Skin of body (tissue), 2 donors: ENCODE data around the gene SLC26A9. TPM values are rescaled to one million over a fixed set of nuclear protein-coding genes. Genes with fewer than 3 reads are reported as not detected.

ENCODE experiments used
- DNase-seq: peaks from one replicate; lab custom pipeline; 2025; lab: John Stamatoyannopoulos, UW
- total RNA-seq: library from RNA; depleted of rRNA; stranded (reverse); fragments of >200 nt; gene quantifications from one replicate; pipeline ENCODE4 v1.2.3, GENCODE V29; 2014

Gene SLC26A9, protein sequence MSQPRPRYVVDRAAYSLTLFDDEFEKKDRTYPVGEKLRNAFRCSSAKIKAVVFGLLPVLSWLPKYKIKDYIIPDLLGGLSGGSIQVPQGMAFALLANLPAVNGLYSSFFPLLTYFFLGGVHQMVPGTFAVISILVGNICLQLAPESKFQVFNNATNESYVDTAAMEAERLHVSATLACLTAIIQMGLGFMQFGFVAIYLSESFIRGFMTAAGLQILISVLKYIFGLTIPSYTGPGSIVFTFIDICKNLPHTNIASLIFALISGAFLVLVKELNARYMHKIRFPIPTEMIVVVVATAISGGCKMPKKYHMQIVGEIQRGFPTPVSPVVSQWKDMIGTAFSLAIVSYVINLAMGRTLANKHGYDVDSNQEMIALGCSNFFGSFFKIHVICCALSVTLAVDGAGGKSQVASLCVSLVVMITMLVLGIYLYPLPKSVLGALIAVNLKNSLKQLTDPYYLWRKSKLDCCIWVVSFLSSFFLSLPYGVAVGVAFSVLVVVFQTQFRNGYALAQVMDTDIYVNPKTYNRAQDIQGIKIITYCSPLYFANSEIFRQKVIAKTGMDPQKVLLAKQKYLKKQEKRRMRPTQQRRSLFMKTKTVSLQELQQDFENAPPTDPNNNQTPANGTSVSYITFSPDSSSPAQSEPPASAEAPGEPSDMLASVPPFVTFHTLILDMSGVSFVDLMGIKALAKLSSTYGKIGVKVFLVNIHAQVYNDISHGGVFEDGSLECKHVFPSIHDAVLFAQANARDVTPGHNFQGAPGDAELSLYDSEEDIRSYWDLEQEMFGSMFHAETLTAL
- 0.20 TPM for total RNA-seq

DNA sequence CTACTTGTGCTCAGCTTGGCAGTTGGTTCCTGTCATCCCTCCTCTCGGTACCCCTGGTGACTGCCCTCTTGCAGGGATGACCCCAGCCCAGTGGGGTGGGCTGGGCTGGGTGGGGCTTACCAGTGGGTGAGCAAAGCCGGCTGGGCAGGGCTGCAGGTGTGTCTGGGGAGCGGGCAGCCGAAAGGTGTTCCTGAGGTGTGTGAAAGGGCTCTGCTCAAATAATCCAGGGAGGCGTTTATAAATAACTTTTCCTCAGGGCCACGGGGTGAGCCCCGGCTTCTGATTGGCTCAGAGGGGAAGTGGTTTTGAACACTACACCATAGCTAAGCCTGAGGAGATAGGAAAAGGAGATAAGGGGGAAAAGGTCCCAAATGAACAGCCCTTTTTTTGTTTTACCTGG, at the start of gene SLC26A9:
Gene SLC26A9 (minus strand): TSS at position 212 of the 400 bp plus-strand sequence. CDS start 7,636 bp downstream, outside the sequence.
- DNase-seq: no peak

GRCh38 chr1:205992218-205992882, 49.1 kb upstream of the SLC26A9 start:
- no peak for DNase-seq

DNA sequence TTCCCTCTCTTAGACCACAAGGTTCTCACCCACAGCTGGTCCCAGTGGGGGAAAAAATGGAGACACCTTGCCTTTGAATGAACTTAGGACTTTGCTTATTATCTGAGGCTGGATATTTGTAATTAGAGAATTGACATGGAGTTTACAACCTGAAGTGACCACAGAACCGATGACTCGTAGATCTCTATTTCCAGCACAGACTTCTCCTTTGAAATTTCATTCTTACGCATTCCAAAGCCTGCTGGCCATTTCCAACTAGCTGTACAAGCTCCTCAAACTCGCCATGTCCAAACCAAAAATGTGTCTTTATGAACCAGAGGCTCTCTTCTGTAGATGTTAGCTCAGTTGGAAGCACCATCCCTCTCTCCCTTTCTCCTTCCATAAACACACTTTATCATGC, 48.0 kb upstream of the SLC26A9 start:
- no peak for DNase-seq

DNA sequence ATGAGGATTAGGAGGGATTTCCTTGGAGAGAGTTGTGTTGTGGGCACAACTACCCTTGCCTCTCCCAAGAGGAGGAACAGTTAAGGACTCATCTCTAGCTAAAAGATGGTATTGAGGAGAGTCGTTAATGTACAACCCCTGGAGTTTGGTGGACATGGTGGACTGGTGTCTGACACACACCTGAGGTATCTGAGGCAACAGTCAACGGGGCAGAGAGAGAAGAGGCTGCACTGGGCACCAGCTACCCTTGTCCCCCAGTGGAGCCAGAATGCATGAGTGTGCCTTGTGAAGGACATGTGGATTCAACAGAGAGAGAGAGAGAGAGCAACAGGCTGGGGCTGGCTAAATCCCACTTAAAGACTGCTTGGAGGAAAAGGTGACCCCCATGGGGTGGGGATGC, 47.0 kb upstream of the SLC26A9 start:
- no peak for DNase-seq

- DNase-seq: no peak
Measured at GRCh38 chr1:205989786-205990185, 46.5 kb upstream of the SLC26A9 start.

- no peak for DNase-seq
Measured at GRCh38 chr1:205988585-205988995, 45.3 kb upstream of the SLC26A9 start.

- no peak for DNase-seq
Measured at GRCh38 chr1:205986861-205987260, 43.6 kb upstream of the SLC26A9 start.

DNA sequence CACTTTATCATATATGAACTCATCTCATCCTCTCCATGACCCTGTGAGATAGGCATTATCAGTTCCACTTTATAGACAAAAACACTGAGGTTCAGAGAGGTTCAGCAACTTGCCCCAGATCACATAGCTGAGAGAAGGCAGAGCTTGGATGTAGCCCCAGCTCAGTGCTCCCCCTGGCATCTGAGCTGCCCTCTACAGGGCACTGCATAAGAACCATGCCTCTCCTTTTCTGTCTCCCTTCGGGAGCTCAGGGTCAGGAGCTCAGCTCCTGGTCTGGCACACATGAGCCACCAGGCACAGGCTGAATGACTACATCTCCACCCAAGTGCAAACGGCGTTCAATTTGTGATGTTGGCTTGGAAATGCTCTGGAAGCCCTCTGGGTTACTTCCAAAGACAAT, 43.0 kb upstream of the SLC26A9 start:
- no peak for DNase-seq

DNA sequence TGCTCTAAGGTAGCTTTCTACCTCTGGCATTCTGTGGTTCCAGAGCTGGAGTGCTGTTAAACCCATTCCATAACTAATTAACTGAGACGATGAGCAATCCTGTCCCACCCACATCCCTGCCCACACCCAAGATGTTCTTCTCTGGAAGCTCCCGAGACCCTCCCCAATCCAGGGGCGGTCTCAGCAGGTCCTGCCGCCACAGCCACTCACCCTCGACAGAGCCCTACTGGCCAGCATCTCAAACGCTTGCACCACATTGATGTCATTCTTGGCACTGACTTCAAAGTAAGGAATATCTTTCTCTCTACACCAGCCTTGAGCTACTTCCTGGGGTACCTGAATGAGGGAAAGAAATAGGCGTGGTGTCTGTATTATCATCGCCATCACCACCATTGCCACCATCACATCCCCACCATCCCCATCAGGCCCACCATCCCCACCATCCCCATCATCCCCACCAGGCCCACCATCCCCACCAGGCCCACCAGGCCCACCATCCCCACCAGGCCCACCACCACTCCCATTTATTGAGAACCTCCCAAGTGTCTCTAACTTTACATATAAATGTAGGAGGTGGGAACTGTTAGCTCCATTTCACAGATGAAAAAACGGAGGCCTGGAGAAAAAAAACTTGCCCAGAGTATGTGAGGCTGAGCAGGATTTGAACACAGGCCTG, 42.2 kb upstream of the SLC26A9 start:
- DNase-seq: no peak

DNA sequence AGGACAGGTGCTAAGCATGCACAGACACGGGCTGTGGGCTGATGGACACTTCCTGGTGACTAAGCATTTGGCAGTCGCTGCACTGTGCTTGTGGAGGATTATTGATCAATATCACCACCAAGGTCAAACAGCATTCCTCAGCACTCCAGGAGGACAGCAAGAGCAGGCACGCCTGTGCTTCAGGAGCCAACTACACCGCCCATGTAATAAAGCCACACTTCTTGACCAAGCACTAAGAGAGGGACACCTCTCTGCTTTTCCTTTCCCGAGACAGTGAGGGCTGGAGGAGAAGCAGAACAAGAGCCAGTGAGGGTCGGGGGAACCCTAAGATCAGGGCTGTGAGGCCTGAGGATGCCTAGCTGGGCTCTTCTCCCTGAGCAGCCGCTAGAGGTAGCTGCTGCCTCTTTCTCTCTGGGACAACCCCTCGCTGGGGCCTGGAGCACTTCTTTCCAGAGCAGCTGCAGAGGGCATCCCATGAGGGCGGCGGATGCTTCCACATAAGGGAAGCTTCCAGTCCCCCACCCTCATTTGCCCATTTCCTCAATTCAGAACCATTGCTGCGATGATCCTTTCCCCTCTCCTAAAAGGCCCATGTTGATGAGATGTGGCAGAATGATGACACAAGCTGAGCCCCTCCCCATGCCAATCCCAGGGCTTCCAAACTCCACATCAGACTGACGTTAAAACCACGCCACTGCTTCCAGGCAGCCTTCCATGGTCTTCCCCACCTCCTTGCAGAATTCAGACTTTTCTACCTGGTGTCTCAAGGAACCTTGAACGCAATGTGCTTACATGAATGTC, 40.9 kb upstream of the SLC26A9 start:
- peak; percentile 53 for DNase-seq

GRCh38 chr1:205981257-205981656, 38.0 kb upstream of the SLC26A9 start:
- no peak for DNase-seq

DNA sequence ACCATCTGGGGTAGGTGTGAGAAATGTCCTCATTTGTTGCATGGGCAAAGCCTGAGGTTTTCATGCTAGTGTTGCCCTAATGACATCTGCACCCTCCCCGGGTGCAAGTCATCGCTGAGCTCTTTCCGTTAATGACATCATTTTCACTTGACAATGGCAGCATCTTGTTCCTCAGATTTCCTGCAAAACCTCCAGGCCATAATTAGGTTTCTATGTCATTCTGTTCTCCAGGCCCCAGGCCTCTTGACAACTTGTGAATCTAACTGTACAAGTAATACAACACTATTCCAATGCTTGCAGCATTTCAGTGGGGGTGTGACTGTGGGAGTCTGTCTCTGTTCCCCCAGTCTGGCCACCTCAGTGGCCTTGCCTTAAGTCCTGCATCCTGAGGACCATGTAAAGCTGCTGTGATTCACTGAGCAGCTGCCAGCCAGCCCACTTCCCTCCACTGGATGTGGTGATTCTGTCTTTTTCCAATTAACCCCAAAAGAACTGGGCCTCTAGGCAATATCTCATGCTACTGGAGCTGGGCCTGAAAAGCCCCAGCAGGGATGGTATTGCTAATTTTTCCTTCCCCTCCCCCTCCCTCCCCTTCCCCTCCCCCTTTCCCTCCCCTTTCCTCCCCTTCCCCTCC, 37.1 kb upstream of the SLC26A9 start:
- no peak for DNase-seq

DNA sequence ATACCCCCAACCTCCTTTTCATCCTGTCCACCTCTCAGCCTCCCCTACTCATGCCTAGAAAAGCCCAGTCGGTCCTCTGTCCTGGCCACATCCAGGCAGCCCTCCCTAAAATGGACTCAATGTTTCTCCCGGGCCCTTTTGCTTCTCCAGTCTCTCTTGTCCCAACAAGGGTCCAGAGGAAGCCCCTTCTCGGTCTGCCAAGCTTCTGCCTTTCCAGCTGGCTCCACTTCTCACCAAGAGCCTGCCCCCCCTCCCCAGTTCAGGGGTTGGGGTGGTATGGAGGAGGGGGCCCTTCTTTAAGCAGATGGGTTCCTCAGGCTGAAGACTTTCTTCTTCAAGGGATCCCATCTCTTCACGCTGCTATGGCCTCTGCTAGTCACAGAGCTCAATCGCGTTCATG, 36.0 kb upstream of the SLC26A9 start:
- no peak for DNase-seq

- no peak for DNase-seq
Measured at GRCh38 chr1:205978676-205979075, 35.4 kb upstream of the SLC26A9 start.

DNA sequence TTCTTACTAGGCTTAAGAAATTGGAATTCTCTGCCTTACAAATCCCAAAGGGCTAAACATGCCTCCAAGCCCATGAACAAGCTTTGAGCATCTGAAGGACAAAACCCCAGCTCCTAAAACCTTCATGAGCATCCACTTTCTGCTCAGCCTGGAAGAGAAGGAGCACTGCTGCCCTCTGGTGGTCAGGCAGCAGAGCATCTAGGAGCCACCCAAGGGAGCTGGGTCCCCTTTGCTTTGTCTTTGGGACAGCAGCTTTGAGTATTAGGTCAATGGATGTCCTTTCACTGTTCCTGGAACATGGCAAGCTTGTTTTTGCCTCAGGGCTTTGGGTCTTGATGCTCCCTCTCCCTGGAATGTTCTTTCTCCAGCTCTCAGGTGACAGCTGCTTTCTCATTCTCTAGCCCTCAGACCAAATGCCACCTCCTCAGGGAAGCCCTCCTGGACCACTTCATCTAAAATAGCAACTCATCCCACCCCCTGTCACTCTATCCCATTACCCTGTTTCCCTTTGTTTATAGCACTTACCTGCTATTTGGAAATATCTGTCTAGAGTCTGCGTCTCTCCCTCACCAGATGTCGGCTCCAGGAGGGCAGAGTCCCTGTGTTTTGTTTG, 34.3 kb upstream of the SLC26A9 start:
- peak; percentile 49 for DNase-seq

GRCh38 chr1:205976708-205977401, 33.6 kb upstream of the SLC26A9 start:
- no peak for DNase-seq

- no peak for DNase-seq
Measured at GRCh38 chr1:205976036-205976435, 32.8 kb upstream of the SLC26A9 start.

- no peak for DNase-seq
Measured at GRCh38 chr1:205975387-205975998, 32.2 kb upstream of the SLC26A9 start.

GRCh38 chr1:205974712-205975111, 31.5 kb upstream of the SLC26A9 start:
- no peak for DNase-seq
